PC-9 (cell line): ENCODE data around the gene ZNF438. TPM values are rescaled to one million over a fixed set of nuclear protein-coding genes. Genes with fewer than 3 reads are reported as not detected.

Experiments
- BruUV-seq: library from RNA; stranded (reverse); fragments of 400-500 nt; replicated peaks from 2 replicates; lab custom pipeline; 2021; lab: Mats Ljungman, UMichigan
- CTCF ChIA-PET: fragments of 300-600 bp; sonication (Branson Sonifier 250); formaldehyde crosslinking; loops from one replicate; lab custom pipeline; 2022; ENCODE audit warnings: antibody characterized with exemption; lab: Charles Lee
- POLR2A ChIA-PET: fragments of 300-600 bp; sonication (Branson Sonifier 250); formaldehyde crosslinking; loops from one replicate; lab custom pipeline; 2022; ENCODE audit warnings: antibody characterized with exemption; ENCODE audit not compliant: unreplicated experiment; lab: Charles Lee
- DNase-seq, 2 experiments: peaks; one replicate each; pipeline versions ENCODE4 v3.0.0 to v3.0.0-alpha.2; 2015 to 2022; ENCODE audit warnings: mixed read lengths in 1 of 2
- H2AFZ ChIP-seq: fragments of 200-600 bp; sonication (generic); 2 replicates; pipeline ENCODE4 v1.8.1; 2017; ENCODE audit warnings: antibody characterized with exemption
- H3F3A ChIP-seq: fragments of 200-600 bp; sonication (generic); 2 replicates; pipeline ENCODE4 v1.8.1; 2017; ENCODE audit warnings: antibody characterized with exemption, mild to moderate bottlenecking, low read depth; ENCODE audit not compliant: insufficient read depth
- H3K27ac ChIP-seq: fragments of 200-600 bp; sonication (generic); 2 replicates; pipeline ENCODE4 v1.6.1; 2016; ENCODE audit warnings: mixed run types
- H3K27me3 ChIP-seq: fragments of 200-600 bp; sonication (generic); 2 replicates; pipeline ENCODE4 v1.6.1; 2016; ENCODE audit warnings: low read depth, mixed run types; ENCODE audit not compliant: insufficient read depth
- H3K36me3 ChIP-seq: fragments of 200-600 bp; sonication (generic); 2 replicates; pipeline ENCODE4 v1.6.1; 2016; ENCODE audit warnings: low read depth, mixed run types
- H3K4me1 ChIP-seq: fragments of 200-600 bp; sonication (generic); replicated peaks from 2 replicates; pipeline ENCODE4 v1.6.1; 2016; ENCODE audit warnings: mixed run types; ENCODE audit not compliant: insufficient read depth
- H3K4me2 ChIP-seq: fragments of 200-600 bp; sonication (generic); 2 replicates; pipeline ENCODE4 v1.6.1; 2017; ENCODE audit warnings: mixed run types
- H3K4me3 ChIP-seq: fragments of 200-600 bp; sonication (generic); 2 replicates; pipeline ENCODE4 v1.6.1; 2016; ENCODE audit warnings: mixed run types
- H3K79me2 ChIP-seq: fragments of 200-600 bp; sonication (generic); 2 replicates; pipeline ENCODE4 v1.6.1; 2017; ENCODE audit warnings: low read depth, mixed run types
- H3K9me2 ChIP-seq: fragments of 200-600 bp; sonication (generic); 2 replicates; pipeline ENCODE4 v1.8.1; 2017; ENCODE audit warnings: mild to moderate bottlenecking; ENCODE audit not compliant: insufficient read depth
- H3K9me3 ChIP-seq: fragments of 200-600 bp; sonication (generic); 2 replicates; pipeline ENCODE4 v1.8.1; 2016; ENCODE audit warnings: low read depth; ENCODE audit not compliant: insufficient read depth
- H4K20me1 ChIP-seq: fragments of 200-600 bp; sonication (generic); 2 replicates; pipeline ENCODE4 v1.8.1; 2017; ENCODE audit not compliant: insufficient read depth
- EZH2 ChIP-seq: fragments of 200-600 bp; sonication (generic); IDR thresholded peaks from 2 replicates; pipeline ENCODE4 v1.8.0; 2017; ENCODE audit warnings: antibody characterized with exemption, low read depth
- intact Hi-C: fragments of 100-400 bp; cut with micrococcal nuclease; formaldehyde crosslinking; loops from one replicate; pipeline ENCODE4 v1.10.0; 2022; ENCODE audit not compliant: unreplicated experiment
- total RNA-seq: library from RNA; stranded (reverse); gene quantifications from 2 replicates; pipeline ENCODE4 v1.2.3, GENCODE V29; 2021
- TF ChIP-seq, protein P1 (sequence below): fragments of 200-600 bp; sonication (generic); conservative IDR thresholded peaks from 2 replicates; pipeline ENCODE4 v1.6.1; 2017; ENCODE audit warnings: mixed run types, antibody characterized with exemption, mild to moderate bottlenecking, moderate library complexity

Gene ZNF438
- total RNA-seq, 1 experiment from 2014 or later: 4.7 TPM

DNA sequence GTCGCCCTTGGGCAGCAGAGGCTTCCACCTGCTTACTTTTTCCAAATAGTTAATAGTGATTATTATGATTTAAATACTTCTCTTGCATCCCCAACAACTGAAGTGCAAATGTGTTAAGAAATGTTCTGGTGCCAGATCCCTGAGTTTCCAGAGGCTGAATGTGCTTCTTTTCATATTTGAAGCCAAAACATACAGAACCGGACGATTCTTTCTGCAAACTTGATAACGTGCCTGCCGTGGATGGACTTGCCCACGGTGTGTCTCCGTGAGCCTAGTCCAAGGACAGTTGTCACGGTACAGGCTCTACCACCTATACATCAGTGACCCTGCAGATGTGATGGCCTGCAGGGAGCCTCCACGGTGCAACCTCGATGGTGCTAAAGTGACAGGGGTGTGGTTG, 203.5 kb downstream of the ZNF438 start:
- Histone ChIP-seq H3K4me1 (no peaks in the 10 kb centered on the region), H2AFZ (no peak overlapping the region), H3K9me2 (no peaks in the 10 kb centered on the region), H3K79me2 (no peaks in the 10 kb centered on the region), H3K27me3 (no peaks in the 10 kb centered on the region), H3K36me3 (no peaks in the 10 kb centered on the region), H4K20me1 (no peaks in the 10 kb centered on the region), H3K4me3 (no peak overlapping the region), H3K9me3 (no peaks in the 10 kb centered on the region), H3K27ac (no peak overlapping the region), H3F3A (no peaks in the 10 kb centered on the region), H3K4me2 (no peak overlapping the region)
- BruUV-seq: no TSS peak
- ChIA-PET POLR2A (no interaction called here), CTCF (interaction anchor here (0.5 kb wide), 1 partner anchor 45 kb away, joined by 13 read pairs; no protein-coding TSS in a partner anchor)
- intact Hi-C loops: no loop called here
- TF ChIP-seq, protein P1, sequence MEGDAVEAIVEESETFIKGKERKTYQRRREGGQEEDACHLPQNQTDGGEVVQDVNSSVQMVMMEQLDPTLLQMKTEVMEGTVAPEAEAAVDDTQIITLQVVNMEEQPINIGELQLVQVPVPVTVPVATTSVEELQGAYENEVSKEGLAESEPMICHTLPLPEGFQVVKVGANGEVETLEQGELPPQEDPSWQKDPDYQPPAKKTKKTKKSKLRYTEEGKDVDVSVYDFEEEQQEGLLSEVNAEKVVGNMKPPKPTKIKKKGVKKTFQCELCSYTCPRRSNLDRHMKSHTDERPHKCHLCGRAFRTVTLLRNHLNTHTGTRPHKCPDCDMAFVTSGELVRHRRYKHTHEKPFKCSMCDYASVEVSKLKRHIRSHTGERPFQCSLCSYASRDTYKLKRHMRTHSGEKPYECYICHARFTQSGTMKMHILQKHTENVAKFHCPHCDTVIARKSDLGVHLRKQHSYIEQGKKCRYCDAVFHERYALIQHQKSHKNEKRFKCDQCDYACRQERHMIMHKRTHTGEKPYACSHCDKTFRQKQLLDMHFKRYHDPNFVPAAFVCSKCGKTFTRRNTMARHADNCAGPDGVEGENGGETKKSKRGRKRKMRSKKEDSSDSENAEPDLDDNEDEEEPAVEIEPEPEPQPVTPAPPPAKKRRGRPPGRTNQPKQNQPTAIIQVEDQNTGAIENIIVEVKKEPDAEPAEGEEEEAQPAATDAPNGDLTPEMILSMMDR: no peak
- no peak for TF ChIP-seq EZH2
- no peak for DNase-seq

DNA sequence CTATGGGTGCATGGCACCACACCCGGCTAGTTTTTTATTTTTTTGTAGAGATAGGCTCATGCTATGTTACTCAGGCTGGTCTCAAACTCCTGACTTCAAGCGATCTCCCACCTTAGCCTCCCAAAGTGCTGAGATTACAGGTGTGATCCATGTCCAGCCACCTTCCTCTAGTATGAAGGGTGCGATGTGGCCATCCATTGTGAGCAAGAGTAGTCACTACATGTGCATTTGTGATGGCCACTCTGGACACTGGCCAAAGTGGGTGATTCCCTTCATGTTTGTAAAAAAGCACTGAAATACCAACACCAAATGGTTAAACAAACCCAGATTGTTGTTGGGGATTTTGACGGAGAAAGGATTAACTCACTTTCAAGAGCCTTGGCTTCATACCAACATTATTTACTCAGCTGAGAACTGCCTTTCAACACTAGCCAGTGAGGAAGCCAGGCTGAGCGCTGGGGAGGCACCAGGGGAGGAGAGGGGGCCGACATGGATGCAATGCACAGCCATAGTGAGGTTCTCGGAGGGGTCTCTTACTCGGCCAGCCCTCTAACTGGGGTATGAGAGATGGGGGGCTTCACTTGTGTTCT, 204.0 kb downstream of the ZNF438 start:
- no peak overlapping the region for H3K4me2 ChIP-seq
- no TSS peak for BruUV-seq
- intact Hi-C loops: no loop called here
- no peaks in the 10 kb centered on the region for H3F3A ChIP-seq
- H3K36me3 ChIP-seq: no peaks in the 10 kb centered on the region
- no peaks in the 10 kb centered on the region for H3K27me3 ChIP-seq
- H3K9me2 ChIP-seq: no peaks in the 10 kb centered on the region
- no peaks in the 10 kb centered on the region for H3K4me1 ChIP-seq
- CTCF ChIA-PET: interaction anchor here (0.5 kb wide), 1 partner anchor 44 kb away, joined by 13 read pairs; no protein-coding TSS in a partner anchor
- H2AFZ ChIP-seq: no peak overlapping the region
- no peaks in the 10 kb centered on the region for H4K20me1 ChIP-seq
- H3K79me2 ChIP-seq: no peaks in the 10 kb centered on the region
- no peak for DNase-seq
- no peak overlapping the region for H3K4me3 ChIP-seq
- H3K27ac ChIP-seq: no peak overlapping the region
- H3K9me3 ChIP-seq: no peaks in the 10 kb centered on the region
- TF ChIP-seq EZH2: no peak
- TF ChIP-seq, protein P1: no peak
- POLR2A ChIA-PET: interaction anchor here (0.6 kb wide), 1 partner anchor 21 kb away, joined by 4 read pairs; no protein-coding TSS in a partner anchor

DNA sequence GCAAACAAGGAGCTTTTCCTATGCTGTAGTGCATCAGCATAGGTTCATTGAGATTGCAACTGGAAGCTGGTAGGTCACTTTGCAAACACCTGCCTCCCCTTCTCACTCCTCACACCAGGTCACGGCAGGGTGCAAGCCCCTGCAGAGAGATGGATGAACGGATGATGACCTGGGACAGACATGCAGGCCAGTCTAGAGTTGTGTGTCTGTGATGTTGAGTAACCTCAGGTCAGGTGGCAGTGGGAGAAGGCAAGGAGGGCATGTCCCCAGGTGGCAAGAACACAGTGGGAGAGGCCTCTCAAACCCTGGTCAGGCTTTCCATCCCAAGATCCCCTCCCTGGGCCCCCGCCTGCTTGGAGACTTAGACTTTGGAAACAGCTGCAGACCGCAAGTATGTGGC, 205.0 kb downstream of the ZNF438 start:
- BruUV-seq: no TSS peak
- CTCF ChIA-PET: no interaction called here
- H3K27me3 ChIP-seq: no peaks in the 10 kb centered on the region
- H3F3A ChIP-seq: no peaks in the 10 kb centered on the region
- no peak overlapping the region for H3K4me2 ChIP-seq
- no peak overlapping the region for H3K27ac ChIP-seq
- intact Hi-C loops: no loop called here
- H3K79me2 ChIP-seq: no peaks in the 10 kb centered on the region
- H2AFZ ChIP-seq: no peak overlapping the region
- H3K4me3 ChIP-seq: no peak overlapping the region
- DNase-seq: no peak
- TF ChIP-seq, protein P1: no peak
- no peak for TF ChIP-seq EZH2
- H4K20me1 ChIP-seq: no peaks in the 10 kb centered on the region
- no peaks in the 10 kb centered on the region for H3K9me3 ChIP-seq
- POLR2A ChIA-PET: no interaction called here
- H3K36me3 ChIP-seq: no peaks in the 10 kb centered on the region
- no peaks in the 10 kb centered on the region for H3K9me2 ChIP-seq
- H3K4me1 ChIP-seq: no peaks in the 10 kb centered on the region
